K562 (cell line): ENCODE results near the gene RBBP4. TPM values are rescaled to one million over a fixed set of nuclear protein-coding genes. Genes with fewer than 3 reads are reported as not detected.
A peak's percentile ranks its signal among the peaks of the same experiment; 100 is the strongest.

Experiments used
- ATAC-seq: fragments of 200-7000 bp; cut with Tn5 transposase; 3 replicates; pipeline ENCODE4 v1.9.1; 2020; ENCODE audit warnings: moderate library complexity
- BruUV-seq: library from RNA; stranded (reverse); fragments of 400-500 nt; replicated peaks from 2 replicates; lab custom pipeline; 2021; lab: Mats Ljungman, UMichigan
- CTCF ChIA-PET: fragments of 300-600 bp; formaldehyde crosslinking; extraction: SDS; loops from one replicate; lab custom pipeline; 2021; ENCODE audit warnings: low intra/inter-chr PET ratio; lab: Yijun Ruan, JAX
- POLR2A ChIA-PET: fragments of 300-600, 350-650 bp; sonication (Branson Sonifier 250); formaldehyde crosslinking; extraction: SDS; loops from one replicate; lab custom pipeline; 2021; ENCODE audit warnings: antibody characterized with exemption, inconsistent platforms; lab: Yijun Ruan, JAX
- DNase-seq, 4 experiments: peaks; one replicate each; pipeline versions ENCODE4 v3.0.0 to v3.0.0-alpha.2; 2011 to 2018; ENCODE audit warnings: low spot score in 3 of 4, mixed read lengths in 3 of 4; ENCODE audit errors: extremely low read depth in 1 of 4
- FAIRE-seq: peaks from 2 replicates; lab custom pipeline; 2011; peaks lifted over from hg19 to GRCh38; lab: Jason Lieb, UNC
- H2AFZ ChIP-seq: 2 replicates; pipeline ENCODE4 v1.6.0; 2011; ENCODE audit warnings: low read depth, low read length, control low read depth, inconsistent platforms
- H3K27ac ChIP-seq: fragments of 200-600 bp; 3 replicates; pipeline ENCODE4 v1.8.0; 2011; ENCODE audit warnings: low read depth, mild to moderate bottlenecking, control low read depth, inconsistent platforms, low read length, moderate library complexity, mixed read lengths; ENCODE audit errors: extremely low read depth
- H3K27me3 ChIP-seq, 2 experiments: fragments of 300-600 bp in 1 of 2; 2 replicates in 1 of 2; 3 replicates in 1 of 2; pipeline versions ENCODE4 v1.6.0 to v1.8.0; 2011; ENCODE audit warnings: inconsistent platforms in 2 of 2, low read length in 2 of 2, mild to moderate bottlenecking in 1 of 2, mixed read lengths in 1 of 2, moderate library complexity in 1 of 2; ENCODE audit not compliant: control insufficient read depth in 2 of 2, insufficient read depth in 2 of 2
- H3K36me3 ChIP-seq: fragments of 300-600 bp; 3 replicates; pipeline ENCODE4 v1.8.0; 2011; ENCODE audit warnings: mild to moderate bottlenecking, low read length, inconsistent platforms; ENCODE audit not compliant: control insufficient read depth, insufficient read depth
- H3K4me1 ChIP-seq, 2 experiments: fragments of 200-600 bp in 1 of 2; replicated peaks in 1 of 2; 2 replicates in 1 of 2; 3 replicates in 1 of 2; pipeline versions ENCODE4 v1.5.1 to v1.8.0; 2011; ENCODE audit warnings: inconsistent platforms in 2 of 2, low read length in 2 of 2, mild to moderate bottlenecking in 1 of 2, mixed read lengths in 1 of 2, moderate library complexity in 1 of 2; ENCODE audit not compliant: control insufficient read depth in 2 of 2, insufficient read depth in 2 of 2
- H3K4me2 ChIP-seq: 2 replicates; pipeline ENCODE4 v1.6.1; 2011; ENCODE audit warnings: low read length, control low read depth, inconsistent platforms, mixed read lengths; ENCODE audit not compliant: insufficient read depth
- H3K4me3 ChIP-seq: fragments of 200-600 bp; sonication (generic), shearing (Covaris generic); 2 replicates; pipeline ENCODE4 v1.5.1; 2016; ENCODE audit warnings: control low read depth, inconsistent platforms
- H3K79me2 ChIP-seq: fragments of 200-600 bp; 3 replicates; pipeline ENCODE4 v1.8.0; 2011; ENCODE audit warnings: low read length, inconsistent platforms; ENCODE audit not compliant: control insufficient read depth, insufficient read depth
- H3K9ac ChIP-seq, 2 experiments: 2 replicates each; pipeline versions ENCODE4 v1.6.0 to v1.6.1; 2011; ENCODE audit warnings: low read depth in 2 of 2, low read length in 2 of 2, control low read depth in 1 of 2, inconsistent platforms in 1 of 2, mild to moderate bottlenecking in 1 of 2, mixed read lengths in 1 of 2; ENCODE audit not compliant: insufficient read depth in 1 of 2
- H3K9me1 ChIP-seq: one replicate; pipeline ENCODE4 v1.6.0; 2011; ENCODE audit warnings: inconsistent platforms, mild to moderate bottlenecking, low read length, moderate library complexity; ENCODE audit not compliant: control insufficient read depth, insufficient read depth
- H3K9me3 ChIP-seq: replicated peaks from 2 replicates; pipeline ENCODE4 v1.5.1; 2011; ENCODE audit warnings: low read depth, low read length, inconsistent platforms; ENCODE audit not compliant: control insufficient read depth, insufficient read depth
- H4K20me1 ChIP-seq: replicated peaks from 2 replicates; pipeline ENCODE4 v1.6.1; 2011; ENCODE audit warnings: low read length, inconsistent platforms, mixed read lengths; ENCODE audit not compliant: control insufficient read depth, insufficient read depth
- BHLHE40 ChIP-seq: IDR thresholded peaks from 2 replicates; pipeline ENCODE4 v1.6.1; 2011; ENCODE audit warnings: low read length, improper control_type of control experiment
- ELF4 ChIP-seq: fragments of 450-650 bp; formaldehyde crosslinking; IDR thresholded peaks from 2 replicates; pipeline ENCODE4 v1.4.0; 2022; ENCODE audit warnings: missing genetic modification characterization
- EP400 ChIP-seq: fragments of 450-650 bp; IDR thresholded peaks from 2 replicates; pipeline ENCODE4 v1.6.1; 2017; ENCODE audit warnings: antibody characterized with exemption, mild to moderate bottlenecking, moderate library complexity
- FOXP4 ChIP-seq: sonication (generic); formaldehyde crosslinking; IDR thresholded peaks from 2 replicates; pipeline ENCODE4 v1.8.0; 2022; ENCODE audit warnings: mild to moderate bottlenecking, missing genetic modification reagents, borderline replicate concordance
- GABPA ChIP-seq: fragments of 200-800 bp; sonication (Bioruptor generic); conservative IDR thresholded peaks from 2 replicates; pipeline ENCODE4 v1.6.1; 2016; ENCODE audit warnings: low read depth, missing genetic modification characterization, missing compliant biosample characterization
- HDGF ChIP-seq: fragments of 450-650 bp; IDR thresholded peaks from 2 replicates; pipeline ENCODE4 v1.6.1; 2016
- KLF16 ChIP-seq: IDR thresholded peaks from 2 replicates; pipeline ENCODE4 v1.6.1; 2016; ENCODE audit warnings: antibody characterized with exemption
- MYNN ChIP-seq, 2 experiments: sonication (generic); formaldehyde crosslinking in 1 of 2; IDR thresholded peaks; 2 replicates each; pipeline versions ENCODE4 v1.5.0 to v1.6.1; 2016 to 2020; ENCODE audit warnings: antibody characterized with exemption in 1 of 2, missing genetic modification reagents in 1 of 2
- NFE2L1 ChIP-seq: fragments of 450-650 bp; IDR thresholded peaks from 2 replicates; pipeline ENCODE4 v1.6.1; 2016; ENCODE audit warnings: missing genetic modification characterization, low read depth, mild to moderate bottlenecking, missing compliant biosample characterization, moderate library complexity, borderline replicate concordance
- OTX1 ChIP-seq: fragments of 450-650 bp; formaldehyde crosslinking; IDR thresholded peaks from 2 replicates; pipeline ENCODE4 v1.4.0; 2022; ENCODE audit warnings: mild to moderate bottlenecking
- POLR3A ChIP-seq: IDR thresholded peaks from 2 replicates; pipeline ENCODE4 v1.6.1; 2011; ENCODE audit warnings: borderline replicate concordance, mild to moderate bottlenecking, moderate library complexity; ENCODE audit not compliant: insufficient read length, insufficient read depth; ENCODE audit errors: extremely low read depth
- RCOR1 ChIP-seq, 2 experiments: IDR thresholded peaks; 2 replicates each; pipeline ENCODE4 v1.6.1; 2012; ENCODE audit warnings: low read depth in 2 of 2, low read length in 2 of 2, borderline replicate concordance in 1 of 2, improper control_type of control experiment in 1 of 2
- SP2 ChIP-seq: IDR thresholded peaks from 2 replicates; pipeline ENCODE4 v1.6.1; 2011; ENCODE audit warnings: mild to moderate bottlenecking, low read depth, low read length, moderate library complexity; ENCODE audit not compliant: poor library complexity, severe bottlenecking; ENCODE audit errors: extremely low read depth
- SRSF9 ChIP-seq: fragments of 200-400 bp; formaldehyde crosslinking; IDR thresholded peaks from 2 replicates; pipeline ENCODE4 v1.6.1; 2017; ENCODE audit warnings: low read depth, low read length, borderline replicate concordance
- SUPT5H ChIP-seq: fragments of 450-650 bp; IDR thresholded peaks from 2 replicates; pipeline ENCODE4 v1.6.1; 2016
- YY1 ChIP-seq, 3 experiments: IDR thresholded peaks; 2 replicates each; pipeline ENCODE4 v1.6.1; 2011; ENCODE audit warnings: low read length in 2 of 3, mild to moderate bottlenecking in 2 of 3, moderate library complexity in 2 of 3, borderline replicate concordance in 1 of 3, control low read depth in 1 of 3, low read depth in 1 of 3; ENCODE audit not compliant: insufficient read depth in 3 of 3, insufficient replicate concordance in 2 of 3, control insufficient read depth in 1 of 3, insufficient read length in 1 of 3; ENCODE audit errors: extremely low read depth in 1 of 3
- ZNF436 ChIP-seq: fragments of 250-450, 450-650 bp; sonication (Bioruptor Pico); formaldehyde crosslinking; IDR thresholded peaks from 2 replicates; pipeline ENCODE4 v1.7.0; 2020; ENCODE audit warnings: mild to moderate bottlenecking
- WGBS: fragments of 100-300 bp; shearing (Covaris generic); methylation state at CpG from one replicate; pipeline ENCODE4 v1.1.6; 2016; ENCODE audit warnings: low coverage, mixed read lengths; ENCODE audit not compliant: insufficient coverage; ENCODE audit errors: missing lambda C conversion rate; 5-methylcytosine and 5-hydroxymethylcytosine counted together
- in situ Hi-C: fragments of 300-500 bp; cut with MboI; formaldehyde crosslinking; loops from 4 replicates; pipeline ENCODE4 v1.15.0; 2018; ENCODE audit warnings: inconsistent platforms, mixed read lengths
- intact Hi-C: fragments of 100-400 bp; cut with micrococcal nuclease; formaldehyde crosslinking; loops from 2 replicates; pipeline ENCODE4 v1.14.2; 2022
- polyA plus RNA-seq, 8 experiments: library from polyadenylated mRNA; depleted of rRNA in 4 of 8; stranded (reverse) in 5 of 8; unstranded in 3 of 8; fragments of >200 nt; fragmentation: Nextera tagmentation in 2 of 8; fragmentation: Illumina TruSeq in 1 of 8; extraction: Ambion mirVana in 2 of 8; extraction: Trizol in 1 of 8; gene quantifications; 2 replicates each; pipeline versions ENCODE4 v1.2.1 to v1.2.3, GENCODE V29; 2011 to 2014; ENCODE audit warnings: inconsistent platforms in 1 of 8, missing spikeins in 1 of 8
- total RNA-seq, 7 experiments: library from RNA; depleted of rRNA in 6 of 7; stranded (reverse); fragments of >200 nt in 6 of 7; fragmentation: Illumina TruSeq in 2 of 7; extraction: Trizol in 2 of 7; gene quantifications; 2 replicates each; pipeline versions ENCODE4 v1.2.1 to v1.2.3, GENCODE V29; 2011 to 2021; ENCODE audit warnings: low replicate concordance in 1 of 7

RBBP4 gene
- total and polyA plus RNA-seq, 9 of the 15 experiments (the other 6 are each of a cell fraction or from before 2014, with no cell fraction given) = 185 to 409 (median 259) TPM

GRCh38 chr1:32724678-32725614, 73.9 kb downstream of the RBBP4 start:
- Histone ChIP-seq H3K9me3 (no peaks in the 10 kb centered on the region), H4K20me1 (no peaks in the 10 kb centered on the region), H3K9me1 (no peaks in the 10 kb centered on the region), H3K27me3 (no peaks in the 10 kb centered on the region), H3K79me2 (no peaks in the 10 kb centered on the region), H3K4me1 (peaks cover 29 to 41% of the 10 kb centered on the region in 2 experiments), H3K4me2 (peak overlapping the region; percentile 83), H3K27ac (peak overlapping the region; percentile 77), H3K9ac (peak overlapping the region; percentile 50 to 69), H3K36me3 (no peaks in the 10 kb centered on the region), H2AFZ (peak overlapping the region; percentile 86), H3K4me3 (no peak overlapping the region)
- DNase-seq = peak; percentile 95 to 98 (median 96)
- ATAC-seq = peak; percentile 95
- 23% methylated on average over 14 of the region's 14 CpGs for WGBS
- in situ Hi-C loops (no loop called here), intact Hi-C loops (no loop called here)
- POLR2A ChIA-PET = interaction anchor here (0.7 to 1.6 kb wide), 4 partner anchors 8 to 256 kb away, joined by 3 to 10 read pairs (median 4); no protein-coding TSS in a partner anchor
- no TSS peak for BruUV-seq
- CTCF ChIA-PET = no interaction called here
- FAIRE-seq = peak; percentile 95
- peak in 1 of 3 experiments; percentile 32 for TF ChIP-seq YY1 (IDR thresholded peaks at IDR 0.05; ENCODE audit: borderline replicate concordance in 1 of 3, control insufficient read depth in 1 of 3, extremely low read depth in 1 of 3, insufficient read depth in 3 of 3, insufficient read length in 1 of 3, insufficient replicate concordance in 2 of 3, low read depth in 1 of 3, low read length in 2 of 3)
- TF ChIP-seq SRSF9 = no peak
- no peak for TF ChIP-seq POLR3A
- TF ChIP-seq KLF16 = peak; percentile 87
- peak in 1 of 2 experiments; percentile 89; a peak in 2 of 4 replicates for TF ChIP-seq RCOR1 (IDR thresholded peaks at IDR 0.05; ENCODE audit: borderline replicate concordance in 1 of 2, low read depth in 2 of 2, low read length in 2 of 2)
- TF ChIP-seq SUPT5H = peak; percentile 46; the same call in 1 of the 2 replicates
- peak; percentile 90 for TF ChIP-seq ELF4
- TF ChIP-seq GABPA (tag) = no peak; the same call in 1 of the 2 replicates
- TF ChIP-seq HDGF = no peak; the same call in 1 of the 2 replicates
- TF ChIP-seq NFE2L1 (tag) = peak; percentile 99
- TF ChIP-seq SP2 = no peak
- peak; percentile 81; the same call in 1 of the 2 replicates for TF ChIP-seq EP400
- 0 out of 2 replicates have a peak, but pooled peaks have one; percentile 9 for TF ChIP-seq OTX1 (CRISPR knock-in tag)
- TF ChIP-seq MYNN (IDR thresholded peaks at IDR 0.05) = peak; percentile 97
- no peak for TF ChIP-seq MYNN (CRISPR knock-in tag; IDR thresholded peaks at IDR 0.05)
- TF ChIP-seq BHLHE40 = no peak; the same call in 1 of the 2 replicates
- no peak for TF ChIP-seq ZNF436 (CRISPR knock-in tag)
- no peak for TF ChIP-seq FOXP4 (CRISPR knock-in tag)
